GM20431 (cell line): ENCODE measurements around the gene MICU1.

Experiments
- in situ Hi-C: fragments of 300-500 bp; cut with MseI, MboI; formaldehyde crosslinking; loops from one replicate; pipeline ENCODE4 v1.15.0; 2020; ENCODE audit warnings: low sequenced_read_pairs; ENCODE audit not compliant: unreplicated experiment

MICU1 gene

GRCh38 chr10:72637398-72637857 is 11.5 kb upstream of the MICU1 start:
- in situ Hi-C loops, result no loop called here

- in situ Hi-C loops, result no loop called here
Observed at GRCh38 chr10:72630144-72630543, 4.3 kb upstream of the MICU1 start.

DNA sequence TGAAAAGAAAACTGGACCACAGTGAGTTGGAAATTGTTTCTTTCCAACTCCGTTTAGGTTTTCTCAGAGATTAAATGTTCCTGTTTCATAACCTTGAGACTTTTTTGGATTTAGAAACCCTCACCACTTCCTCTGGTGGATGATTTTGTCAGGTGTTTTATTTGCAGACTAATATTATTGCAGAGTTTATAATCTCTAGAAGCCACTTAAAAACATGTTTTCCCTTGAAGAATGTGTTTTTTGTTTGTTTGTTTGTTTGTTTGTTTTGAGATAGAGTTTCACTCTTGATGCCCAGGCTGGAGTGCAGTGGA is 520 bp upstream of the MICU1 start:
- in situ Hi-C loops, result no loop called here

- in situ Hi-C loops, result no loop called here
Observed at GRCh38 chr10:72625276-72625607, 637 bp downstream of the MICU1 start.

- in situ Hi-C loops, result no loop called here
Observed at GRCh38 chr10:72622271-72622670, 3.6 kb downstream of the MICU1 start.

- in situ Hi-C loops, result no loop called here
Observed at GRCh38 chr10:72616716-72617115, 9.2 kb downstream of the MICU1 start.

DNA sequence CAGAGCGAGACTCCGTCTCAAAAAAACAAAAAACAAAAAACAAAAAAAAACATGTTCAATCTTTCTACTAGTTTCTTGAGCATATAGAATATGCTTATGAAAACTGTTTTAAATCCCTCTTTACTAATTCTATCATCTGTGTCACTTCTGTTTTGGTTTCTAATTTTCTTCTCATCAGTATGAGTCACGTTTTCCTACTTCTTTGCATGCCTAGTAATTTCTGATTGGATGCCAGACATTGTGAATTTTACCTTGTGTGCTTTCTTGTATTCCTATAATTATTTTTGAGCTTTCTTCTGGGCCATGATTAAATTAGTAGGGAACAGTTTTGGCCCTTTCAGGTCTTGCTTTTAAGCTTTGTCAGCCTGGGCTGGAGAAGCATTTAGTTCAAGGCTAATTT is 9.9 kb downstream of the MICU1 start:
- in situ Hi-C loops, result no loop called here

DNA sequence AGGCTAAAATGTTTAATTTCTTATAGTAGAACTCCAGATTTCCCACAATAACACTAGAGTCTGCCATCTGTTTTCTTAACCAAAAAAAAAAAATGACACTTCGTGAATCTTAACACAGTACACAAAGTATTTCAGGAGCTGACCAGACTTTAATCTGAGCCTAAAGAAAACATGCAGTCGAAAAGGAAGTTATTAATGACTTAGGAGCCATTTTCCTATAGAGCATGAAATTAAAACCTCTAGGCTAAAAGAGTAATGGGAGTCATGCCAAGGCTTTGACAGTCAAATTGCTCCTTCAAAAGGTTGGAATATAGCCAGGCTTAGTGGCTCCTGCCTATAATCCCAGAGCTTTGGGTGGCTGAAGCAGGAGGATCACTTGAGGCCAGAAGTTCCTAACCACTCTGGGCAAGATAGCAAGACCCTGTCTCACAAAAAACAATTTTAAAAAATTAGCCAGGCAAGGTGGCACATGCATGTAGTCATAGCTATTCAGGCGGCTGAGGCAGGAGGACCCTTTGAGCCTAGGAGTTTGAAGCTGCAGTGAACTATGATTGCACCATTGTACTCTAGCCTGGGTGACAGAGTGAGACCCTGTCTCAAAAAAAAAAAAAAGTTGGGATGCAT is 13.6 kb downstream of the MICU1 start:
- in situ Hi-C loops, result no loop called here

GRCh38 chr10:72611783-72612182 is 14.1 kb downstream of the MICU1 start:
- in situ Hi-C loops, result no loop called here

DNA sequence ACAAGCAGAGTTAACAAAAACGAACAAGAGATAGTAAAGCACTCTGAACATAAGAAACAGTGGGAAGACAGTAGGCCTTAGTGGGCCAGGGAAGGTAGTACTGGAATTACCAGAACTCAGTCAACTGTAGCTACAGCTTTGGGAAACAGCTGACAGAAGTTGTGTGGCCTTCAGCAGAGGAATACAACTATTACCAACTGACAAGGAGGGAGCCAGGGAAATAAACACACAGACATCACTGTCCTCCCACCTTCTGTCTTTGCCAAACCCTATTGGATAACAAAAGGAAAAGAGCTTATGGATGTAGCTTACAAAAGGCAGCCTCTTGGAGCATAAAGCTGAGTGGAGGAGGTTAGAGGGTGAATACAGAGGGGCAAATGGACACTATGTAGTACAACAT is 15.4 kb downstream of the MICU1 start:
- in situ Hi-C loops, result no loop called here

- in situ Hi-C loops, result no loop called here
Observed at GRCh38 chr10:72605122-72605521, 20.8 kb downstream of the MICU1 start.

DNA sequence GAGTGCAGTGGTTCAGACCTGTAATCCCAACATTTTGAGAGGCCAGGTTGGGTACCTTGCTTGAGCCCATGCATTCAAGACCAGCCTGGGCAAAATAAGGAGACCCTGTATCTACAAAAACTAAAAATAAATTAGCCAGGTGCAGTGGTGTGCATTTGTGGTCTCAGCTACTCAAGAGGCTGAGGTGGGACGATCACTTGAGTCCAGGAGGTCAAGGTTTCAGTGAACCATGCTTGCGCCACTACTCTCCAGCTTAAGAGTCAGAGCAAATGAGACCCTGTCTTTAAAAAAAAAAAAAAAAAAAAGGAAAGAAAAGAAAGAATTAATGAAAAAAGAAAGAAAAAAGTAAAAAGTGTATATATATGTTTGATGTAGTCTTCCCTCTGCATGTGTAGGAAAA is 24.7 kb downstream of the MICU1 start:
- in situ Hi-C loops, result no loop called here

GRCh38 chr10:72598769-72599701 is 26.8 kb downstream of the MICU1 start:
- in situ Hi-C loops, result no loop called here

- in situ Hi-C loops, result no loop called here
Observed at GRCh38 chr10:72597897-72598296, 28.0 kb downstream of the MICU1 start.

DNA sequence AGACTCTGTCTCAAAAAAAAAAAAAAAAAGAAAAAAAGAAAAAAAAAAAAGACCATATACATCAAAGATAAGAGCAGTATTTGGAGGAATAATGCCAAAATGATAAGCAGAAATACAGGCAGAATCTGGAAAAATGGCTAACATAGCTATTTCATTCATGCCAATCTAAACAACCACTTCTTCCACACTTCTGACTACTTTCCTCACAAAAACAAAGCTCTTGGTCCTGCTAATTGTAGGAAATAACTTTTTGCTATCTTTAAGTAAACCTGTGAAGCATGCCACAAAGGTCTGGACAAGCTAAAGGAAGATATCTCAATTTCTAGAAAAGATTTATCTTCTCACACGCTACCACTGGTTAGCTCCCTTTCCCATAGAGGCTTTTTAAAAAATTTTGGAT is 30.4 kb downstream of the MICU1 start:
- in situ Hi-C loops, result no loop called here

DNA sequence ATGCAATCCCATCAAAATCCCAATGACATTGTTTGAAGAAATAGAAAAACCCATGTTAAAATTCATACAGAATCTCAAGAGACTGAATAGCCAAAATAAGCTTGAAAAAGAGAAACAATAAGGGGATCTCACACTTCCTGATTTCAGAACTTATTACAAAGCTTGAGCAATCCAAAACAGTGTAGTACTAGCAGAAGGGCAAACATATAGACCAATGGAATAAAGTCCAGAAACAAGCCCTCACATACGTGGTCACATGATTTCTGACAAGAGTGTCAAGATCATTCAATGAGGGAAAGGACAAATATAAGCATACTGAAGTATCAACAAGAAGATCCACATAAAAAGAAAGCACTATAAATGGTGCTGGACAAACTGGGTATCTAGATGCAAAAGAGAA is 31.9 kb downstream of the MICU1 start:
- in situ Hi-C loops, result no loop called here

- in situ Hi-C loops, result no loop called here
Observed at GRCh38 chr10:72588266-72588665, 37.6 kb downstream of the MICU1 start.

DNA sequence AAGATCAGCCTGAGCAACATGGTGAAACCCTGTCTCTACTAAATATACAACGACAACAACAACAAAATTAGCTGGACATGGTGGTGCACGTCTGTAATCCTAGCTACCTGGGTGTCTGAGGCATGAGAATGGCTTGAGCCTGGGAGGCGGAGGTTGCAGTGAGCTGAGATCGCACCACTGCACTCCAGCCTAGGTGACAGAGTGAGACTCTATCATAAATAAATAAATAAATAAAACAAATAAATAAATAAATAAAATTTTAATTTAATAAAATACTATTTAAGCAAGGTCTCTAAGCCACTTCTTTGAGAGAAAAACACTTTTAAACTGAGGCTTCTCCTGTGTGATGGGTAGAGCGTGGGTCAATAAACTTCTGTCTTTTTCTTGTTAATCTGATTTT is 38.3 kb downstream of the MICU1 start:
- in situ Hi-C loops, result no loop called here

GRCh38 chr10:72574636-72575035 is 51.2 kb downstream of the MICU1 start:
- in situ Hi-C loops, result no loop called here

DNA sequence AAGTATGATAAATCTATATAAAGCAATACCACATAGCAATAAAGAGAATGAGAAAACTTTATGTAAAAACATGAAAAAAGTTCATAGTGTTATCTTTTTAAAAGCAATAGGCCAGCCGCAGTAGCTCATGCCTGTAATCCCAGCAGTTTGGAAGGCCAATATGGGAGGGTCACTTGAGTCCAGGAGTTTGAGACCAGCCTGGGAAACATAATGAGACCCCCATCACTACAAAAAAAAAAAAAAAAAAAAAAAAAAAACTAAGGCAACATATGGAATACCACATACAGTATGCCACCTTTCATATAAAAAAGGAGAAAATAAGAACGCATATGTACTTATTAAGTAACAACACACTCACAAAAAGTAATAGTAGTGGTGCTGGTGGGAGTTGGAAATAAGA is 52.8 kb downstream of the MICU1 start:
- in situ Hi-C loops, result no loop called here

GRCh38 chr10:72567889-72568640 is 57.8 kb downstream of the MICU1 start:
- in situ Hi-C loops, result no loop called here
